Measurements from ENCODE around the gene NTNG2.

NTNG2 gene

GRCh38 chr9:132171702-132172101 lies 9.8 kb downstream of the NTNG2 start:
- H3K27ac ChIP-seq (ENCODE audit: low read length), result no peak overlapping the region
- H3K27me3 ChIP-seq (replicated peaks; ENCODE audit: insufficient read depth, low read length), result peaks cover 93% of the 10 kb centered on the region
- DNase-seq, result no peak
- H3K4me1 ChIP-seq (ENCODE audit: low read length), result no peaks in the 10 kb centered on the region
- no peaks in the 10 kb centered on the region for H3K9me2 ChIP-seq (replicated peaks; ENCODE audit: insufficient read depth, low read length)
- H3F3A ChIP-seq (ENCODE audit: insufficient read depth, low read length), result no peaks in the 10 kb centered on the region
- no peaks in the 10 kb centered on the region for H3K79me2 ChIP-seq (ENCODE audit: low read length)
- no peaks in the 10 kb centered on the region for H3K36me3 ChIP-seq (replicated peaks; ENCODE audit: insufficient read depth, low read length)
- no peak overlapping the region for H3K9ac ChIP-seq (ENCODE audit: low read length)
- H3K4me2 ChIP-seq (ENCODE audit: low read depth, low read length), result no peak overlapping the region
- no peak overlapping the region for H2AFZ ChIP-seq (ENCODE audit: low read length)
- no peaks in the 10 kb centered on the region for H4K20me1 ChIP-seq (ENCODE audit: insufficient read depth, low read length)
- H3K9me3 ChIP-seq (replicated peaks; ENCODE audit: insufficient read depth, low read length), result no peaks in the 10 kb centered on the region
- TF ChIP-seq CTCF (IDR thresholded peaks at IDR 0.05; ENCODE audit: low read length) (no peak), EZH2phosphoT487 (IDR thresholded peaks at IDR 0.05; ENCODE audit: low read length) (no peak), EZH2 (optimal IDR thresholded peaks at IDR 0.05; ENCODE audit: low read depth, low read length) (no peak)
- no peak overlapping the region for H3K4me3 ChIP-seq (ENCODE audit: low read length)

- H3K4me1 ChIP-seq (ENCODE audit: low read length), result no peaks in the 10 kb centered on the region
- H3K4me2 ChIP-seq (ENCODE audit: low read depth, low read length), result no peak overlapping the region
- no peak for TF ChIP-seq EZH2phosphoT487 (IDR thresholded peaks at IDR 0.05; ENCODE audit: low read length)
- no peak for TF ChIP-seq CTCF (IDR thresholded peaks at IDR 0.05; ENCODE audit: low read length)
- TF ChIP-seq EZH2 (optimal IDR thresholded peaks at IDR 0.05; ENCODE audit: low read depth, low read length), result no peak
- no peaks in the 10 kb centered on the region for H3F3A ChIP-seq (ENCODE audit: insufficient read depth, low read length)
- DNase-seq, result no peak
- no peaks in the 10 kb centered on the region for H4K20me1 ChIP-seq (ENCODE audit: insufficient read depth, low read length)
- H3K79me2 ChIP-seq (ENCODE audit: low read length), result no peaks in the 10 kb centered on the region
- H3K9me2 ChIP-seq (replicated peaks; ENCODE audit: insufficient read depth, low read length), result no peaks in the 10 kb centered on the region
- H3K4me3 ChIP-seq (ENCODE audit: low read length), result no peak overlapping the region
- H3K27me3 ChIP-seq (replicated peaks; ENCODE audit: insufficient read depth, low read length), result peaks cover 93% of the 10 kb centered on the region
- H3K27ac ChIP-seq (ENCODE audit: low read length), result no peak overlapping the region
- H2AFZ ChIP-seq (ENCODE audit: low read length), result no peak overlapping the region
- no peak overlapping the region for H3K9ac ChIP-seq (ENCODE audit: low read length)
- no peaks in the 10 kb centered on the region for H3K36me3 ChIP-seq (replicated peaks; ENCODE audit: insufficient read depth, low read length)
- H3K9me3 ChIP-seq (replicated peaks; ENCODE audit: insufficient read depth, low read length), result no peaks in the 10 kb centered on the region
Observed at GRCh38 chr9:132172185-132172584, 10.3 kb downstream of the NTNG2 start.

- Histone ChIP-seq H3K27me3 (replicated peaks; ENCODE audit: insufficient read depth, low read length) (peaks cover 92% of the 10 kb centered on the region), H3K4me3 (ENCODE audit: low read length) (no peak overlapping the region), H3K4me2 (ENCODE audit: low read depth, low read length) (no peak overlapping the region), H3K36me3 (replicated peaks; ENCODE audit: insufficient read depth, low read length) (no peaks in the 10 kb centered on the region), H3K9ac (ENCODE audit: low read length) (no peak overlapping the region), H3K9me2 (replicated peaks; ENCODE audit: insufficient read depth, low read length) (no peaks in the 10 kb centered on the region), H4K20me1 (ENCODE audit: insufficient read depth, low read length) (no peaks in the 10 kb centered on the region), H3F3A (ENCODE audit: insufficient read depth, low read length) (no peaks in the 10 kb centered on the region), H3K79me2 (ENCODE audit: low read length) (no peaks in the 10 kb centered on the region), H3K4me1 (ENCODE audit: low read length) (no peaks in the 10 kb centered on the region), H3K9me3 (replicated peaks; ENCODE audit: insufficient read depth, low read length) (no peaks in the 10 kb centered on the region), H2AFZ (ENCODE audit: low read length) (no peak overlapping the region), H3K27ac (ENCODE audit: low read length) (no peak overlapping the region)
- TF ChIP-seq EZH2 (optimal IDR thresholded peaks at IDR 0.05; ENCODE audit: low read depth, low read length) (no peak), EZH2phosphoT487 (IDR thresholded peaks at IDR 0.05; ENCODE audit: low read length) (no peak), CTCF (IDR thresholded peaks at IDR 0.05; ENCODE audit: low read length) (no peak)
- no peak for DNase-seq
Observed at GRCh38 chr9:132175431-132175830, 13.6 kb downstream of the NTNG2 start.
